Osteoblast (primary cell): Measurements from ENCODE around the gene SLC25A47. TPM values are rescaled to one million over a fixed set of nuclear protein-coding genes. Genes with fewer than 3 reads are reported as not detected.
"Not testable (repeated sequence)": the region's sequence is repeated elsewhere in the genome, so short reads cannot be mapped to it uniquely, and the experiment has no call there.

Experiments
- DNase-seq: peaks from one replicate; pipeline ENCODE4 v3.0.0; 2011; ENCODE audit warnings: low spot score, mixed read lengths; ENCODE audit not compliant: insufficient read length; ENCODE audit errors: missing footprints
- H2AFZ ChIP-seq: 2 replicates; pipeline ENCODE4 v1.6.0; 2011; ENCODE audit warnings: mild to moderate bottlenecking, low read length
- H3K27ac ChIP-seq: 2 replicates; pipeline ENCODE4 v1.5.1; 2011; ENCODE audit warnings: mild to moderate bottlenecking, low read depth, low read length, moderate library complexity
- H3K27me3 ChIP-seq: 2 replicates; pipeline ENCODE4 v1.6.0; 2012; ENCODE audit warnings: mild to moderate bottlenecking, control low read depth, inconsistent platforms, low read length, moderate library complexity; ENCODE audit not compliant: insufficient read depth
- H3K36me3 ChIP-seq: 2 replicates; pipeline ENCODE4 v1.5.1; 2011; ENCODE audit warnings: mild to moderate bottlenecking, low read length, control low read depth, moderate library complexity; ENCODE audit not compliant: insufficient read depth
- H3K4me1 ChIP-seq: 2 replicates; pipeline ENCODE4 v1.5.1; 2011; ENCODE audit warnings: mild to moderate bottlenecking, low read length, control low read depth, moderate library complexity; ENCODE audit not compliant: insufficient read depth
- H3K4me2 ChIP-seq: 2 replicates; pipeline ENCODE4 v1.6.0; 2011; ENCODE audit warnings: mild to moderate bottlenecking, low read length; ENCODE audit not compliant: insufficient read depth
- H3K4me3 ChIP-seq: fragments of 200-600 bp; sonication (generic); 3 replicates; pipeline ENCODE4 v1.5.1; 2012; ENCODE audit warnings: mild to moderate bottlenecking, low read length, inconsistent platforms; ENCODE audit not compliant: insufficient read depth
- H3K79me2 ChIP-seq: 2 replicates; pipeline ENCODE4 v1.6.0; 2012; ENCODE audit warnings: mild to moderate bottlenecking, low read length, control low read depth, inconsistent platforms; ENCODE audit not compliant: insufficient read depth
- H3K9me3 ChIP-seq: 2 replicates; pipeline ENCODE4 v1.5.1; 2011; ENCODE audit warnings: low read depth, low read length, control low read depth
- H4K20me1 ChIP-seq: 2 replicates; pipeline ENCODE4 v1.6.0; 2012; ENCODE audit warnings: mild to moderate bottlenecking, low read length, control low read depth; ENCODE audit not compliant: insufficient read depth
- total RNA-seq: library from RNA; depleted of rRNA; stranded (reverse); fragments of >200 nt; gene quantifications from 2 replicates; pipeline ENCODE4 v1.2.3, GENCODE V29; 2012
- TF ChIP-seq, protein P1 (sequence below): IDR thresholded peaks from 2 replicates; pipeline ENCODE4 v1.5.1; 2011; ENCODE audit warnings: mild to moderate bottlenecking, low read depth, low read length, moderate library complexity; ENCODE audit errors: extremely low read depth

SLC25A47 gene
- total RNA-seq, 1 donor = not detected

DNA sequence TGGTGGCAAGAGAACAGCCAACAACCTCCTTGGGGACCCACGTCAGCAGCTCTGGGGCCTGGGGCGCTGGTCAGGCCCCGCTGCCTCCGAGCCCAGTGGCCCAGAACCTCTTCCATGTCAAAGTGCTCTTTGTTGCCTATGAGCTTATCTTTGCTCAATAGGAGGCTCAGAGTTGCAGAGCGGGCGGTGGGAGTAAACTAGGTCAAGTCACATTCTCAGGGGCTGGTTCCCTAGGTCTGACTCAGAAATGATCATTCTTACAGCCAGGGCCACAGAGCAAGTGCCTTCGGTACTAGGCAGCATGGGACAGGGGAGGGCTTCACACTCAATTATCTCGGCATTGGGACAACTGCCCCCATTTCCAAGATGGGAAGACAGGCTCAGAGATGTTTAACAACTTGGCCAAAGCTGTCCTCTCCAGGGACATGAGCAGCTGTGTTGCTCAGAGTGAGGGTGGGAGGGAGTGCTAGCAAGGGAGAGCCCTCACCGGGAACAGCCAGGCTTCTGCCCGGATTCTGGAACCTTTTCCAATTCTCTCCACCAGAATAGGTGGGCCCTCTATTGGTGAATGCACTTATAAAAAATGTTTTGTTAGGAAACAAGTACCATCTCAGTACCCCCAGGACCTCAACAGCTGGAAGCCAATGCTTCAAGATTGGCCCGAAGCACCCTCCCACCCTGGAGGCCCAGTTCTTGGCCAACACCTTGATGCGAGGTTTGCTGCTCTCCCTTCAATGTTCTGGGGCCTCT lies 28.8 kb upstream of the SLC25A47 start:
- Histone ChIP-seq H3K9me3 (no peaks in the 10 kb centered on the region), H3K4me2 (no peak overlapping the region), H2AFZ (no peak overlapping the region), H3K27me3 (no peaks in the 10 kb centered on the region), H3K4me3 (no peak overlapping the region), H4K20me1 (peaks cover 6% of the 10 kb centered on the region), H3K36me3 (no peaks in the 10 kb centered on the region), H3K27ac (peak overlapping the region; percentile 53), H3K4me1 (peaks cover 12% of the 10 kb centered on the region), H3K79me2 (no peaks in the 10 kb centered on the region)
- TF ChIP-seq, protein P1, sequence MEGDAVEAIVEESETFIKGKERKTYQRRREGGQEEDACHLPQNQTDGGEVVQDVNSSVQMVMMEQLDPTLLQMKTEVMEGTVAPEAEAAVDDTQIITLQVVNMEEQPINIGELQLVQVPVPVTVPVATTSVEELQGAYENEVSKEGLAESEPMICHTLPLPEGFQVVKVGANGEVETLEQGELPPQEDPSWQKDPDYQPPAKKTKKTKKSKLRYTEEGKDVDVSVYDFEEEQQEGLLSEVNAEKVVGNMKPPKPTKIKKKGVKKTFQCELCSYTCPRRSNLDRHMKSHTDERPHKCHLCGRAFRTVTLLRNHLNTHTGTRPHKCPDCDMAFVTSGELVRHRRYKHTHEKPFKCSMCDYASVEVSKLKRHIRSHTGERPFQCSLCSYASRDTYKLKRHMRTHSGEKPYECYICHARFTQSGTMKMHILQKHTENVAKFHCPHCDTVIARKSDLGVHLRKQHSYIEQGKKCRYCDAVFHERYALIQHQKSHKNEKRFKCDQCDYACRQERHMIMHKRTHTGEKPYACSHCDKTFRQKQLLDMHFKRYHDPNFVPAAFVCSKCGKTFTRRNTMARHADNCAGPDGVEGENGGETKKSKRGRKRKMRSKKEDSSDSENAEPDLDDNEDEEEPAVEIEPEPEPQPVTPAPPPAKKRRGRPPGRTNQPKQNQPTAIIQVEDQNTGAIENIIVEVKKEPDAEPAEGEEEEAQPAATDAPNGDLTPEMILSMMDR = no peak
- peak; percentile 93 for DNase-seq

GRCh38 chr14:100294963-100295330 lies 28.2 kb upstream of the SLC25A47 start:
- Histone ChIP-seq H3K36me3 (no peaks in the 10 kb centered on the region), H3K27ac (no peak overlapping the region), H3K9me3 (no peaks in the 10 kb centered on the region), H3K4me1 (peaks cover 12% of the 10 kb centered on the region), H2AFZ (no peak overlapping the region), H4K20me1 (peaks cover 6% of the 10 kb centered on the region), H3K27me3 (no peaks in the 10 kb centered on the region), H3K4me2 (no peak overlapping the region), H3K4me3 (no peak overlapping the region), H3K79me2 (no peaks in the 10 kb centered on the region)
- TF ChIP-seq, protein P1 = no peak
- no peak for DNase-seq

DNA sequence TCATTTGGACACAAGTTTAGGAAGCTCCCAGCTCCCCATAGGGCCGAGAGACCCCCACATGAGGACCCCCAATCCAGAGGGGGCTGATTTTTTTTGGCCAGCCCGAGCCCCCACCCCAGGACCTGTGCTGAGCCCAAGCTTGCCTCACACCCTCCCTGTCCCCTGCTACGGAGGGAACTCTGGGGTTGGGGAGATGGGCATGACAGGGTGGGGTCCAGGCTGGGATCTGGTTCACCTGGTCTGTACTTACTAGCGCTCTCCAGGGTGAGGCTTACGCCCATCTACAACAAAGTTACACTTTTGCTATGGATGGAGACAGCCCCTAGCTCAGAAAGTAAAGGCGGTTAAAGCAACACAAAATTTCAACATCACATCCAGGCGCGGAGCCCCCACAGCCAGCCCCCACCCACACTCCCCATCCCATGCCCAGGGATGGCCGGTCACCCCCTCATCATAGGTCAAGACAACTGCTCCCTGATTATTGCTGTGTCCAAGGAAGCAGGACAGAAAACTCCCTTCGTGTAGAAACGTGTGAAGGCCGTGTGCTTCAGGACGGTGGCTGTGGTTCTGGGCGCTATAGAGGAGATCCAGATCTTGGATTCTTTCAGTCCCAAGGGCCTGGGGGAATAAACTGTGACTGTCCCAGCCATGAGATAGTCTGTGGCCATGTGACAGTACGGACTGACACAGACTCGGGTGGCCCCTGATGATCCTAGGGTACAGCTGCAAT lies 27.6 kb upstream of the SLC25A47 start:
- Histone ChIP-seq H3K4me3 (no peak overlapping the region), H2AFZ (no peak overlapping the region), H3K27me3 (no peaks in the 10 kb centered on the region), H3K79me2 (no peaks in the 10 kb centered on the region), H3K27ac (no peak overlapping the region), H3K36me3 (no peaks in the 10 kb centered on the region), H4K20me1 (peaks cover 6% of the 10 kb centered on the region), H3K4me2 (no peak overlapping the region), H3K4me1 (peaks cover 12% of the 10 kb centered on the region), H3K9me3 (no peaks in the 10 kb centered on the region)
- peak; percentile 79 for DNase-seq
- TF ChIP-seq, protein P1 = no peak

DNA sequence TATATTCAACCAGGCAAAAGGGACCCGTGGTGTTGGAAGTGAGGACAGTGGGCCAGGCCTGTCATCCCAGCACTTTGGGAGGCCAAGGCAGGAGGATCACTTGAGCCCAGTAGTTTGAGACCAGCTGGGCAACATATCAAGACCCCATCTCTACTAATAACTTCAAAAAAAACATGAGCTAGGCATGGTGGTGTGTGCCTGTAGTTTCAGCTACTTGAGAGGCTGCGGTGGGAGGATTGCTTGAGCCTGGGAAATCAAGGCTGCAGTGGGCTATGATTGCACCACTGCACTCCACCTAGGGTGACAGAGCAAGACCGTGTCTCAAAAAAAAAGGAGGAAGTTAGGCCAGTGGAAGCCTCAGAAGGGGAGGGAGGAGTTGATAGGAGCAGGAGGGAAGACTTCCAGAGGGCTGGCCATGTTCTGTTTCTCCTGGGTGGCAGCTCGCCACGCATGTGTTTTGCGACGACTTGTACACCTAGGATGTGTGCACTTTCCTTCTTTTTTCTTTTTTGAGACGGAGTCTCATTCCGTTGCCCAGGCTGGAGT lies 27.0 kb upstream of the SLC25A47 start:
- H3K4me3 ChIP-seq = no peak overlapping the region
- no peaks in the 10 kb centered on the region for H3K79me2 ChIP-seq
- H3K27ac ChIP-seq = no peak overlapping the region
- H3K9me3 ChIP-seq = no peaks in the 10 kb centered on the region
- H3K4me2 ChIP-seq = no peak overlapping the region
- peak; percentile 45 for DNase-seq
- no peaks in the 10 kb centered on the region for H3K27me3 ChIP-seq
- no peak overlapping the region for H2AFZ ChIP-seq
- H3K36me3 ChIP-seq = no peaks in the 10 kb centered on the region
- peaks cover 12% of the 10 kb centered on the region for H3K4me1 ChIP-seq
- H4K20me1 ChIP-seq = peaks cover 6% of the 10 kb centered on the region
- TF ChIP-seq, protein P1 = no peak

DNA sequence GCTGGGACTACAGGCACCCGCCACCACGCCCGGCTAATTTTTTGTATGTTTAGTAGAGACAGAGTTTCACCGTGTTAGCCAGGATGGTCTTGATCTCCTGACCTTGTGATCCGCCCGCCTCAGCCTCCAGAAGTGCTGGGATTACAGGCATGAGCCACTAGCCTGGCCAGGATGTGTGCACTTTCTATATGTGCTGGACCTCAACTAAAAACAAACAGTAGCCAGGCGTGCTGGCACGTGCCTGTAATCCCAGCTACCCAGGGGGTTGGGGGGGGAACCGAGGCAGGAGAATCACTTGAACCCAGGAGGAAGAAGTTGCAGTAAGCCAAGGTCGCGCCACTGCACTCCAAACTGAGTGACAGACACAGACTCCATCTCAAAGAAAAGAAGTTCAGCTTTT lies 26.4 kb upstream of the SLC25A47 start:
- H3K9me3 ChIP-seq, H3K27me3 ChIP-seq, H3K4me3 ChIP-seq, H2AFZ ChIP-seq, H3K36me3 ChIP-seq, H4K20me1 ChIP-seq, H3K79me2 ChIP-seq: not testable (repeated sequence)
- Histone ChIP-seq H3K4me1 (peaks cover 12% of the 10 kb centered on the region), H3K27ac (peak overlapping the region; percentile 66), H3K4me2 (peak overlapping the region; percentile 58)
- DNase-seq = peak; percentile 46
